HEK293 (cell line): Measurements from ENCODE around the gene ZNF525.
"Not testable (repeated sequence)": the region's sequence is repeated elsewhere in the genome, so short reads cannot be mapped to it uniquely, and the experiment has no call there.

Experiments
- CTCF ChIP-seq: fragments of 450-650 bp; formaldehyde crosslinking; IDR thresholded peaks from 2 replicates; pipeline ENCODE4 v1.5.1; 2016; ENCODE audit warnings: missing biosample characterization, missing genetic modification characterization
- KLF10 ChIP-seq: fragments of 450-650 bp; IDR thresholded peaks from 2 replicates; pipeline ENCODE4 v1.5.1; 2018; ENCODE audit warnings: missing biosample characterization, mild to moderate bottlenecking, missing genetic modification characterization
- YY1 ChIP-seq: fragments of 450-650 bp; formaldehyde crosslinking; IDR thresholded peaks from 2 replicates; pipeline ENCODE4 v1.5.1; 2018; ENCODE audit warnings: missing biosample characterization, missing genetic modification characterization
- ZNF140 ChIP-seq: fragments of 450-650 bp; formaldehyde crosslinking; IDR thresholded peaks from 2 replicates; pipeline ENCODE4 v1.5.1; 2016; ENCODE audit warnings: missing biosample characterization, missing genetic modification characterization
- ZNF239 ChIP-seq: fragments of 450-650 bp; formaldehyde crosslinking; IDR thresholded peaks from 2 replicates; pipeline ENCODE4 v1.5.1; 2016; ENCODE audit warnings: missing biosample characterization, missing genetic modification characterization
- ZNF274 ChIP-seq, 2 experiments: fragments of 200-500 bp in 1 of 2; fragments of 450-650 bp in 1 of 2; sonication (Bioruptor generic) in 1 of 2; formaldehyde crosslinking in 1 of 2; IDR thresholded peaks; 2 replicates each; pipeline versions ENCODE4 v1.5.1 to v1.6.1; 2014 to 2016; ENCODE audit warnings: borderline replicate concordance in 1 of 2, inconsistent platforms in 1 of 2, low read length in 1 of 2, missing biosample characterization in 1 of 2, missing genetic modification characterization in 1 of 2
- ZNF558 ChIP-seq: fragments of 450-650 bp; formaldehyde crosslinking; IDR thresholded peaks from 2 replicates; pipeline ENCODE4 v1.5.1; 2016; ENCODE audit warnings: missing biosample characterization, missing genetic modification characterization

- not testable (repeated sequence) for TF ChIP-seq CTCF (tag by site-specific recombination); ZNF239 (tag by site-specific recombination); ZNF274 (IDR thresholded peaks at IDR 0.05; ENCODE audit: low read length); ZNF274 (tag by site-specific recombination; IDR thresholded peaks at IDR 0.05; ENCODE audit: borderline replicate concordance); ZNF558 (tag by site-specific recombination); ZNF140 (tag by site-specific recombination); YY1 (tag by site-specific recombination); KLF10 (tag by site-specific recombination)
Measured at GRCh38 chr19:53423074-53423473, 57.6 kb downstream of the ZNF525 start.
